Loucy (cell line): ENCODE data around the gene SUSD3.

Experiments
- CTCF ChIP-seq: fragments of 200-600 bp; sonication (generic); conservative IDR thresholded peaks from 2 replicates; pipeline ENCODE4 v1.5.1; 2014; ENCODE audit warnings: mild to moderate bottlenecking, antibody characterized with exemption, low read length
- EZH2phosphoT487 ChIP-seq: fragments of 200-600 bp; IDR thresholded peaks from 2 replicates; pipeline ENCODE4 v1.6.1; 2018; ENCODE audit warnings: antibody characterized with exemption, mild to moderate bottlenecking, moderate library complexity, borderline replicate concordance

- TF ChIP-seq CTCF, result no peak
- TF ChIP-seq EZH2phosphoT487, result no peak
These were observed 26.0 kb downstream of the SUSD3 start for GRCh38 chr9:93084471-93084881.
